ENCODE measurements around the gene RXFP3.

Gene RXFP3, protein sequence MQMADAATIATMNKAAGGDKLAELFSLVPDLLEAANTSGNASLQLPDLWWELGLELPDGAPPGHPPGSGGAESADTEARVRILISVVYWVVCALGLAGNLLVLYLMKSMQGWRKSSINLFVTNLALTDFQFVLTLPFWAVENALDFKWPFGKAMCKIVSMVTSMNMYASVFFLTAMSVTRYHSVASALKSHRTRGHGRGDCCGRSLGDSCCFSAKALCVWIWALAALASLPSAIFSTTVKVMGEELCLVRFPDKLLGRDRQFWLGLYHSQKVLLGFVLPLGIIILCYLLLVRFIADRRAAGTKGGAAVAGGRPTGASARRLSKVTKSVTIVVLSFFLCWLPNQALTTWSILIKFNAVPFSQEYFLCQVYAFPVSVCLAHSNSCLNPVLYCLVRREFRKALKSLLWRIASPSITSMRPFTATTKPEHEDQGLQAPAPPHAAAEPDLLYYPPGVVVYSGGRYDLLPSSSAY

DNA sequence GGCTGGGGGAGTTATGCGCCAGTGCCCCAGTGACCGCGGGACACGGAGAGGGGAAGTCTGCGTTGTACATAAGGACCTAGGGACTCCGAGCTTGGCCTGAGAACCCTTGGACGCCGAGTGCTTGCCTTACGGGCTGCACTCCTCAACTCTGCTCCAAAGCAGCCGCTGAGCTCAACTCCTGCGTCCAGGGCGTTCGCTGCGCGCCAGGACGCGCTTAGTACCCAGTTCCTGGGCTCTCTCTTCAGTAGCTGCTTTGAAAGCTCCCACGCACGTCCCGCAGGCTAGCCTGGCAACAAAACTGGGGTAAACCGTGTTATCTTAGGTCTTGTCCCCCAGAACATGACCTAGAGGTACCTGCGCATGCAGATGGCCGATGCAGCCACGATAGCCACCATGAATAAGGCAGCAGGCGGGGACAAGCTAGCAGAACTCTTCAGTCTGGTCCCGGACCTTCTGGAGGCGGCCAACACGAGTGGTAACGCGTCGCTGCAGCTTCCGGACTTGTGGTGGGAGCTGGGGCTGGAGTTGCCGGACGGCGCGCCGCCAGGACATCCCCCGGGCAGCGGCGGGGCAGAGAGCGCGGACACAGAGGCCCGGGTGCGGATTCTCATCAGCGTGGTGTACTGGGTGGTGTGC lies at the start of gene RXFP3:
TSS of gene RXFP3 (plus strand) at position 6 of the 636 bp plus-strand sequence. CDS start at position 361, 355 bp downstream.
- TF ChIP-seq, protein P1, sequence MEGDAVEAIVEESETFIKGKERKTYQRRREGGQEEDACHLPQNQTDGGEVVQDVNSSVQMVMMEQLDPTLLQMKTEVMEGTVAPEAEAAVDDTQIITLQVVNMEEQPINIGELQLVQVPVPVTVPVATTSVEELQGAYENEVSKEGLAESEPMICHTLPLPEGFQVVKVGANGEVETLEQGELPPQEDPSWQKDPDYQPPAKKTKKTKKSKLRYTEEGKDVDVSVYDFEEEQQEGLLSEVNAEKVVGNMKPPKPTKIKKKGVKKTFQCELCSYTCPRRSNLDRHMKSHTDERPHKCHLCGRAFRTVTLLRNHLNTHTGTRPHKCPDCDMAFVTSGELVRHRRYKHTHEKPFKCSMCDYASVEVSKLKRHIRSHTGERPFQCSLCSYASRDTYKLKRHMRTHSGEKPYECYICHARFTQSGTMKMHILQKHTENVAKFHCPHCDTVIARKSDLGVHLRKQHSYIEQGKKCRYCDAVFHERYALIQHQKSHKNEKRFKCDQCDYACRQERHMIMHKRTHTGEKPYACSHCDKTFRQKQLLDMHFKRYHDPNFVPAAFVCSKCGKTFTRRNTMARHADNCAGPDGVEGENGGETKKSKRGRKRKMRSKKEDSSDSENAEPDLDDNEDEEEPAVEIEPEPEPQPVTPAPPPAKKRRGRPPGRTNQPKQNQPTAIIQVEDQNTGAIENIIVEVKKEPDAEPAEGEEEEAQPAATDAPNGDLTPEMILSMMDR (IDR thresholded peaks at IDR 0.05; ENCODE audit: low read depth, low read length) = no peak
- DNase-seq (ENCODE audit: extremely low read depth, low read depth) = no peak

DNA sequence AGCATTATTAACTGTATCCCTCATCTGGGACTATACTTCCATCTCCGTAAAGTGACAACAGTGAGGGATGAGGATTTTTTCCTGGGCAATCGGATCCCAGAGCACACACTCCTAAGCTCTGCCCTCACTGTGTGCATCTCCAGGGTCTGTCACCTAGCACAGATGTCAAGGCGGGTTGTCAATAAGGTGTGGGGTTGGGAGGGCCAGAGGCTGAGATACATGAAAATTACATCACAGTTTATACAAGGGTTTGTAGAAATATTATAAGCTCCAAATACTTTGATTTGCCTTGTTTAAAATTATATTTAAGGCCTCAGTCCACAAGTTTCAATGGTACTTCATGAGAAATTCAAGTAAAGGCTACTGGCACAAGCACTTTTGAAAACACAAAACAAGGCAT lies 48.9 kb upstream of the RXFP3 start:
- no peak for DNase-seq (ENCODE audit: extremely low read depth, low read depth)
- TF ChIP-seq, protein P1 (IDR thresholded peaks at IDR 0.05; ENCODE audit: low read depth, low read length) = no peak

DNA sequence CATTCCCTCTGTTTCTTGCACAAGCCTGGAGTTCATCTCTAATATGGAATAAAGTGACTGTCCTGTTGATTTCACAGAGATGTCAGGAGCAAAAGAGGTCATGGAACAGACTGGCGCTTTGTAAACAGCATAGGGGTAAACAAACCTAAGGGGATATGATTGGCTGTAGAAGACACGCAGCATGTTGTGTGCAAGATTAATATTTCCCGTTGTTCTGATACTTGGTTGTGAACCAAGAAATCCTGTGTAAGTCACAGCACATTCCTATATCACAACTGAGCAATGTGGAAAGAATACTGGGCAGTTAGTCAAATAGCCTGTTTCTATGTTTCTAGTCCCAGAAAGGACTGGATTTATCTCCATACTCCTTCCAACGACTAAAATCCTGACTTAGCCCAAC lies 47.6 kb upstream of the RXFP3 start:
- DNase-seq (ENCODE audit: extremely low read depth, low read depth) = no peak
- TF ChIP-seq, protein P1 (IDR thresholded peaks at IDR 0.05; ENCODE audit: low read depth, low read length) = no peak

GRCh38 chr5:33890131-33891032 lies 45.8 kb upstream of the RXFP3 start:
- TF ChIP-seq, protein P1 (IDR thresholded peaks at IDR 0.05; ENCODE audit: low read depth, low read length) = peak; percentile 24
- no peak for DNase-seq (ENCODE audit: extremely low read depth, low read depth)

DNA sequence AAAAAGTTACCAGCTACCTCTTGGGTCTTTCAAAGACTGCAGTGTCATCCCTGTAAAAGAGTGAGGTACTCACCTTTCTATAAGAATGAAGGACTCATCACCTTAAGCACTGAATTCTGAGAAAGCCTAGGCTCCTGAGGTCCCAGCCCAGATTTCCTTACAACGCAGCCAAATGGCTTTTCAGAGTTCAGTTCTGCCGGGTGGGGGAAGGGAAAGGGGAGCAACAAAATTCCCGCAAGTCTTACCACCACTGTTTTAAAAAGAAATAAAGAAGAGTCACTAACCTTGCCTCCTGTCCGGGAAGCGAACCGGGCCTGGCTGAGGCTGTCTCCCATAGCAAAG lies 44.8 kb upstream of the RXFP3 start:
- no peak for DNase-seq (ENCODE audit: extremely low read depth, low read depth)
- TF ChIP-seq, protein P1 (IDR thresholded peaks at IDR 0.05; ENCODE audit: low read depth, low read length) = no peak

DNA sequence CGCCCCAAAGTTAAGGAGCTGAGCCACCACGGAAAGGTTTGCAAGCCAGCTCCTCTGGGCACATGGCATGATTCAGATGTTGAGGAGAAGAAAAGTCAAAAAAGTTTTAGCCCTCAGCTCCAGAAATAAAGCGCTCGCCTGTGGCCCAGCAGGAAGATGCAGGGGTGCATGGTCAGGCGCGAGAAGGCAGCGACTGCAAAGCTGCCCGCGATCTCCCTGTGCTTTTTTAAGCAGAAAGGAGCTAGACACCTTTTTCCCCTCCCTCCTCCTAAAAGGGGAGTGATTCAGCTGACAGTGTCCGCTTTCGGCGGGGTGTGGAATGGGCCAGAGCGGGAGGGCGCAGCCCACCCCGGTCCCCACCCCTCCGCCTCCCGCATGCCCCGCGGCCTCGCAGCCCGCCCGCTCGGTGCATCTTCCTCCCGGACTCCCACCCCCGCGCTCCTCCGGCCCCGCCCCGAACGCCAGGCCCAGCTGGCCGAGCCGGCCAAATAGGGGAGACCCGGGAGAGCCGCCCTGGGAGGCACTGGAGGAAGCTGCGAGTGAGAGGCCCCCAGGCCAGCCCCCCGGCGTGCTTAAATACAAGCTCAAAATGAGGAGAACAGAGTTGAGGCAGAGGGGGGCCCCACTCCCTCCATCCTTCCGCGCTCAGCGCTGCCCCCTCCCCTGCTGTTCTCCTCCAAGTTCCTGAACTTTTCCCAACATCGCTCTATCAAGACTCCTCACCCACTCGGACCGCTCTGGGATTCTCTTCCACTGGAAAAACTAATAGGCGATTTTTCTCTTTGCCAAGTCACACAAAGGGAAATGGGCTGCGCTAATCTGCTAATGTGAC lies 44.2 kb upstream of the RXFP3 start, which contains the start of gene ADAMTS12:
TSS of gene ADAMTS12 (minus strand) at position 203 of the 832 bp plus-strand sequence. CDS start at position 69, 134 bp downstream.
- DNase-seq (ENCODE audit: extremely low read depth, low read depth) = no peak
- TF ChIP-seq, protein P1 (IDR thresholded peaks at IDR 0.05; ENCODE audit: low read depth, low read length) = no peak
